Neural cell (in vitro differentiated cells): ENCODE results near the gene KLF16. TPM values are rescaled to one million over a fixed set of nuclear protein-coding genes. Genes with fewer than 3 reads are reported as not detected.

Source experiments
- H2AFZ ChIP-seq: fragments of 200-600, 300-800 bp; sonication (generic), shearing (Covaris generic); 2 replicates; pipeline ENCODE4 v1.6.0; 2014; ENCODE audit warnings: low read depth, mild to moderate bottlenecking, antibody characterized with exemption, low read length, moderate library complexity
- H3F3A ChIP-seq: fragments of 200-600 bp; shearing (Covaris generic); 2 replicates; pipeline ENCODE4 v1.6.1; 2016; ENCODE audit warnings: mild to moderate bottlenecking, moderate library complexity, mixed read lengths, antibody characterized with exemption, low read length; ENCODE audit not compliant: insufficient read depth, poor library complexity, severe bottlenecking
- H3K27ac ChIP-seq: fragments of 200-600, 300-800 bp; sonication (generic), shearing (Covaris generic); 2 replicates; pipeline ENCODE4 v1.5.1; 2014; ENCODE audit warnings: mild to moderate bottlenecking, low read length, moderate library complexity
- H3K27me3 ChIP-seq: fragments of 300-800, 200-600 bp; sonication (generic), shearing (Covaris generic); 2 replicates; pipeline ENCODE4 v1.6.0; 2014; ENCODE audit warnings: mild to moderate bottlenecking, low read depth, low read length, moderate library complexity; ENCODE audit not compliant: insufficient read depth
- H3K36me3 ChIP-seq: fragments of 300-800, 200-600 bp; sonication (generic), shearing (Covaris generic); 2 replicates; pipeline ENCODE4 v1.5.1; 2014; ENCODE audit warnings: mild to moderate bottlenecking, antibody characterized with exemption, low read length, moderate library complexity; ENCODE audit not compliant: insufficient read depth
- H3K4me2 ChIP-seq: fragments of 300-800, 200-600 bp; sonication (generic), shearing (Covaris generic); 2 replicates; pipeline ENCODE4 v1.6.0; 2014; ENCODE audit warnings: mild to moderate bottlenecking, low read length
- H3K4me3 ChIP-seq: fragments of 300-800, 200-600 bp; sonication (generic), shearing (Covaris generic); 2 replicates; pipeline ENCODE4 v1.5.1; 2014; ENCODE audit warnings: mild to moderate bottlenecking, low read length, moderate library complexity
- H3K79me2 ChIP-seq: fragments of 200-600 bp; shearing (Covaris generic); replicated peaks from 2 replicates; pipeline ENCODE4 v1.6.0; 2014; ENCODE audit warnings: mild to moderate bottlenecking, low read length, moderate library complexity; ENCODE audit not compliant: insufficient read depth
- H3K9ac ChIP-seq: fragments of 300-800, 200-600 bp; sonication (generic), shearing (Covaris generic); 2 replicates; pipeline ENCODE4 v1.6.1; 2016; ENCODE audit warnings: mild to moderate bottlenecking, low read length, mixed read lengths
- H3K9me2 ChIP-seq: fragments of 200-600 bp; shearing (Covaris generic); 2 replicates; pipeline ENCODE4 v1.6.1; 2016; ENCODE audit warnings: mild to moderate bottlenecking, low read length, mixed read lengths; ENCODE audit not compliant: insufficient read depth
- H3K9me3 ChIP-seq: fragments of 200-600, 300-800 bp; sonication (generic), shearing (Covaris generic); 2 replicates; pipeline ENCODE4 v1.6.1; 2016; ENCODE audit warnings: mild to moderate bottlenecking, mixed run types, low read length, moderate library complexity, mixed read lengths
- H4K20me1 ChIP-seq: fragments of 200-600 bp; shearing (Covaris generic); 2 replicates; pipeline ENCODE4 v1.6.1; 2016; ENCODE audit warnings: mild to moderate bottlenecking, mixed run types; ENCODE audit not compliant: insufficient read depth
- CTCF ChIP-seq: fragments of 450-650 bp; IDR thresholded peaks from 2 replicates; pipeline ENCODE4 v1.5.1; 2014; ENCODE audit warnings: antibody characterized with exemption, mild to moderate bottlenecking, moderate library complexity; ENCODE audit not compliant: poor library complexity, severe bottlenecking
- EP300 ChIP-seq: fragments of 450-650 bp; conservative IDR thresholded peaks from 2 replicates; pipeline ENCODE4 v1.6.1; 2014; ENCODE audit warnings: antibody characterized with exemption, mild to moderate bottlenecking, moderate library complexity; ENCODE audit not compliant: poor library complexity, severe bottlenecking
- EZH2 ChIP-seq: fragments of 200-600, 300-800 bp; shearing (Covaris generic), sonication (generic); IDR thresholded peaks from 2 replicates; pipeline ENCODE4 v1.6.1; 2014; ENCODE audit warnings: antibody characterized with exemption, low read length, borderline replicate concordance, mild to moderate bottlenecking; ENCODE audit not compliant: insufficient read depth, poor library complexity, severe bottlenecking
- MXI1 ChIP-seq: fragments of 450-650 bp; conservative IDR thresholded peaks from 2 replicates; pipeline ENCODE4 v1.6.1; 2014; ENCODE audit warnings: antibody characterized with exemption, mild to moderate bottlenecking; ENCODE audit not compliant: poor library complexity, severe bottlenecking
- POLR2AphosphoS5 ChIP-seq: IDR thresholded peaks from 2 replicates; pipeline ENCODE4 v1.6.1; 2012
- RAD21 ChIP-seq: fragments of 450-650 bp; conservative IDR thresholded peaks from 2 replicates; pipeline ENCODE4 v1.6.1; 2014; ENCODE audit warnings: antibody characterized with exemption, mild to moderate bottlenecking, moderate library complexity
- REST ChIP-seq: IDR thresholded peaks from 2 replicates; pipeline ENCODE4 v1.6.1; 2012; ENCODE audit warnings: borderline replicate concordance
- SMC3 ChIP-seq: fragments of 450-650 bp; conservative IDR thresholded peaks from 2 replicates; pipeline ENCODE4 v1.6.1; 2014; ENCODE audit warnings: antibody characterized with exemption, mild to moderate bottlenecking, moderate library complexity; ENCODE audit not compliant: poor library complexity
- TAF1 ChIP-seq: IDR thresholded peaks from 2 replicates; pipeline ENCODE4 v1.6.1; 2012; ENCODE audit warnings: low read depth
- polyA plus RNA-seq: library from polyadenylated mRNA; depleted of rRNA; stranded (reverse); fragments of >200 nt; gene quantifications from 2 replicates; pipeline ENCODE4 v1.2.3, GENCODE V29; 2014

The KLF16 gene
- polyA plus RNA-seq, 1 donor from 2014 or later = 3.5 TPM

- TF ChIP-seq SMC3 (no peak), MXI1 (no peak), POLR2AphosphoS5 (no peak), TAF1 (no peak), RAD21 (no peak), REST (no peak), CTCF (no peak), EZH2 (no peak), EP300 (no peak)
- Histone ChIP-seq H3K4me3 (peak overlapping the region; percentile 66), H3K27me3 (peaks cover 26% of the 10 kb centered on the region), H3K79me2 (no peaks in the 10 kb centered on the region), H3K9me2 (no peaks in the 10 kb centered on the region), H2AFZ (no peak overlapping the region), H3K4me2 (no peak overlapping the region), H3K9ac (peak overlapping the region; percentile 9), H3K27ac (no peak overlapping the region), H3K36me3 (no peaks in the 10 kb centered on the region), H4K20me1 (no peaks in the 10 kb centered on the region), H3K9me3 (no peaks in the 10 kb centered on the region), H3F3A (no peaks in the 10 kb centered on the region)
Observed at GRCh38 chr19:1860821-1861598, 2.4 kb downstream of the KLF16 start.

GRCh38 chr19:1860042-1860775 is 3.2 kb downstream of the KLF16 start:
- Histone ChIP-seq H4K20me1 (no peaks in the 10 kb centered on the region), H2AFZ (no peak overlapping the region), H3K4me2 (peak overlapping the region; percentile 48), H3K4me3 (peak overlapping the region; percentile 66), H3K27ac (no peak overlapping the region), H3K9me2 (no peaks in the 10 kb centered on the region), H3K36me3 (no peaks in the 10 kb centered on the region), H3K79me2 (no peaks in the 10 kb centered on the region), H3K9ac (peak overlapping the region; percentile 55), H3K27me3 (peaks cover 26% of the 10 kb centered on the region), H3K9me3 (no peaks in the 10 kb centered on the region), H3F3A (no peaks in the 10 kb centered on the region)
- no peak for TF ChIP-seq EZH2
- TF ChIP-seq CTCF = no peak
- no peak for TF ChIP-seq POLR2AphosphoS5
- no peak for TF ChIP-seq MXI1
- TF ChIP-seq REST = no peak
- no peak for TF ChIP-seq SMC3
- TF ChIP-seq EP300 = no peak
- TF ChIP-seq RAD21 = no peak
- no peak for TF ChIP-seq TAF1
